ENCODE results near the gene UBE2E2. TPM values are rescaled to one million over a fixed set of nuclear protein-coding genes. Genes with fewer than 3 reads are reported as not detected.

The UBE2E2 gene
- total RNA-seq, 1 experiment from 2014 or later: 54.9 TPM

DNA sequence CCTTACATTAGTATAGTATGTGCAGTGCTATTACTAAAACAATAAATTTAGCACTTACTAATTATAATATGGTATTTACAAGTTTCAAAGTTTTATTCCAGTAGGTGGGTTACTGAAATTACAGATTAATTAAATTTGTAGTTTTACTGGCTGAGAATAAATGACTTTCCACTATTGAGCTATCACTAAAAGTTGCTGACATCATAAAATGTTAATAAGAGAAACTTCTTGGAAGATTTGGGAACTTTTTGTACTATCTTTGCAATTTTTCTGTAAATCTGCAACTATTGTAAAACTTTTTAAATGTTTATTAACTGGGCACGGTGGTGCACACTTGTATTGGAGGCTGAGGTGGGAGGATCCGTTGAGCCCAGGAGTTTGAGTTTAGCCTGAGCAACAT lies 247.7 kb downstream of the UBE2E2 start:
- Mint-ChIP-seq H3K36me3 (no peaks in the 10 kb centered on the region), H3K27me3 (ENCODE audit: low read depth) (no peaks in the 10 kb centered on the region), H3K4me3 (no peak overlapping the region), H3K27ac (no peak overlapping the region), H3K4me1 (peaks cover 25% of the 10 kb centered on the region), H3K9me3 (peaks cover under 1% of the 10 kb centered on the region; the same call in 1 of the 2 replicates)
- DNase-seq (ENCODE audit: low spot score) (no peak), ATAC-seq (no peak)
- TF ChIP-seq HMGA2 (CRISPR knock-in tag; IDR thresholded peaks at IDR 0.05) (no peak), FOXP1 (CRISPR knock-in tag; IDR thresholded peaks at IDR 0.05; ENCODE audit: borderline replicate concordance) (no peak), JUN (CRISPR knock-in tag; IDR thresholded peaks at IDR 0.05) (no peak), ELF4 (CRISPR knock-in tag; IDR thresholded peaks at IDR 0.05; ENCODE audit: low read depth) (no peak), ZSCAN18 (CRISPR knock-in tag; IDR thresholded peaks at IDR 0.05) (no peak), IRF2 (CRISPR knock-in tag; IDR thresholded peaks at IDR 0.05; ENCODE audit: borderline replicate concordance, low read depth) (no peak), ETV6 (CRISPR knock-in tag; IDR thresholded peaks at IDR 0.05) (no peak), ARID4B (CRISPR knock-in tag; IDR thresholded peaks at IDR 0.05; ENCODE audit: borderline replicate concordance) (no peak), TCF7 (CRISPR knock-in tag; IDR thresholded peaks at IDR 0.05; ENCODE audit: low read depth) (no peak), CREM (CRISPR knock-in tag; IDR thresholded peaks at IDR 0.05) (no peak)
- TF ChIP-seq, protein P1, sequence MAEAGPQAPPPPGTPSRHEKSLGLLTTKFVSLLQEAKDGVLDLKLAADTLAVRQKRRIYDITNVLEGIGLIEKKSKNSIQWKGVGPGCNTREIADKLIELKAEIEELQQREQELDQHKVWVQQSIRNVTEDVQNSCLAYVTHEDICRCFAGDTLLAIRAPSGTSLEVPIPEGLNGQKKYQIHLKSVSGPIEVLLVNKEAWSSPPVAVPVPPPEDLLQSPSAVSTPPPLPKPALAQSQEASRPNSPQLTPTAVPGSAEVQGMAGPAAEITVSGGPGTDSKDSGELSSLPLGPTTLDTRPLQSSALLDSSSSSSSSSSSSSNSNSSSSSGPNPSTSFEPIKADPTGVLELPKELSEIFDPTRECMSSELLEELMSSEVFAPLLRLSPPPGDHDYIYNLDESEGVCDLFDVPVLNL (CRISPR knock-in tag; IDR thresholded peaks at IDR 0.05; ENCODE audit: borderline replicate concordance, low read depth): no peak
- TF ChIP-seq, protein P2, sequence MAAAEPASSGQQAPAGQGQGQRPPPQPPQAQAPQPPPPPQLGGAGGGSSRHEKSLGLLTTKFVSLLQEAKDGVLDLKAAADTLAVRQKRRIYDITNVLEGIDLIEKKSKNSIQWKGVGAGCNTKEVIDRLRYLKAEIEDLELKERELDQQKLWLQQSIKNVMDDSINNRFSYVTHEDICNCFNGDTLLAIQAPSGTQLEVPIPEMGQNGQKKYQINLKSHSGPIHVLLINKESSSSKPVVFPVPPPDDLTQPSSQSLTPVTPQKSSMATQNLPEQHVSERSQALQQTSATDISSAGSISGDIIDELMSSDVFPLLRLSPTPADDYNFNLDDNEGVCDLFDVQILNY (CRISPR knock-in tag; IDR thresholded peaks at IDR 0.05): no peak
- TF ChIP-seq, protein P3, sequence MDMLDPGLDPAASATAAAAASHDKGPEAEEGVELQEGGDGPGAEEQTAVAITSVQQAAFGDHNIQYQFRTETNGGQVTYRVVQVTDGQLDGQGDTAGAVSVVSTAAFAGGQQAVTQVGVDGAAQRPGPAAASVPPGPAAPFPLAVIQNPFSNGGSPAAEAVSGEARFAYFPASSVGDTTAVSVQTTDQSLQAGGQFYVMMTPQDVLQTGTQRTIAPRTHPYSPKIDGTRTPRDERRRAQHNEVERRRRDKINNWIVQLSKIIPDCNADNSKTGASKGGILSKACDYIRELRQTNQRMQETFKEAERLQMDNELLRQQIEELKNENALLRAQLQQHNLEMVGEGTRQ (CRISPR knock-in tag; IDR thresholded peaks at IDR 0.05): no peak
- TF ChIP-seq, protein P4, sequence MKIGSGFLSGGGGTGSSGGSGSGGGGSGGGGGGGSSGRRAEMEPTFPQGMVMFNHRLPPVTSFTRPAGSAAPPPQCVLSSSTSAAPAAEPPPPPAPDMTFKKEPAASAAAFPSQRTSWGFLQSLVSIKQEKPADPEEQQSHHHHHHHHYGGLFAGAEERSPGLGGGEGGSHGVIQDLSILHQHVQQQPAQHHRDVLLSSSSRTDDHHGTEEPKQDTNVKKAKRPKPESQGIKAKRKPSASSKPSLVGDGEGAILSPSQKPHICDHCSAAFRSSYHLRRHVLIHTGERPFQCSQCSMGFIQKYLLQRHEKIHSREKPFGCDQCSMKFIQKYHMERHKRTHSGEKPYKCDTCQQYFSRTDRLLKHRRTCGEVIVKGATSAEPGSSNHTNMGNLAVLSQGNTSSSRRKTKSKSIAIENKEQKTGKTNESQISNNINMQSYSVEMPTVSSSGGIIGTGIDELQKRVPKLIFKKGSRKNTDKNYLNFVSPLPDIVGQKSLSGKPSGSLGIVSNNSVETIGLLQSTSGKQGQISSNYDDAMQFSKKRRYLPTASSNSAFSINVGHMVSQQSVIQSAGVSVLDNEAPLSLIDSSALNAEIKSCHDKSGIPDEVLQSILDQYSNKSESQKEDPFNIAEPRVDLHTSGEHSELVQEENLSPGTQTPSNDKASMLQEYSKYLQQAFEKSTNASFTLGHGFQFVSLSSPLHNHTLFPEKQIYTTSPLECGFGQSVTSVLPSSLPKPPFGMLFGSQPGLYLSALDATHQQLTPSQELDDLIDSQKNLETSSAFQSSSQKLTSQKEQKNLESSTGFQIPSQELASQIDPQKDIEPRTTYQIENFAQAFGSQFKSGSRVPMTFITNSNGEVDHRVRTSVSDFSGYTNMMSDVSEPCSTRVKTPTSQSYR (CRISPR knock-in tag; IDR thresholded peaks at IDR 0.05): no peak
- ChIA-PET CTCF (interaction anchor here (1.2 kb wide), 1 partner anchor 14 kb away, joined by 3 read pairs; no protein-coding TSS in a partner anchor), POLR2A (interaction anchor here (0.6 kb wide), 1 partner anchor 127 kb away, joined by 3 read pairs; no protein-coding TSS in a partner anchor)

Data from WTC11 (cell line).